Transverse colon (tissue), 4 donors: ENCODE results near the gene IPO4. TPM values are rescaled to one million over a fixed set of nuclear protein-coding genes. Genes with fewer than 3 reads are reported as not detected.

ENCODE experiments used
- DNase-seq: peaks from one replicate; pipeline ENCODE4 v3.0.0-alpha.2; 2019
- H3K27ac ChIP-seq, 4 donors: fragments of 200-600 bp; sonication (generic); 2 replicates each; pipeline ENCODE4 v1.5.1; 2016 to 2018; ENCODE audit warnings: inconsistent platforms in 4 of 4
- H3K27me3 ChIP-seq: fragments of 200-600 bp; sonication (generic); 2 replicates; pipeline ENCODE4 v1.5.1; 2017; ENCODE audit warnings: inconsistent platforms
- H3K36me3 ChIP-seq, 4 donors: fragments of 200-600 bp; sonication (generic); 2 replicates each; pipeline ENCODE4 v1.5.1; 2017 to 2019; ENCODE audit warnings: inconsistent platforms in 4 of 4
- H3K4me1 ChIP-seq, 4 donors: fragments of 200-600 bp; sonication (generic); 2 replicates each; pipeline ENCODE4 v1.5.1; 2017 to 2020; ENCODE audit warnings: inconsistent platforms in 4 of 4
- H3K4me3 ChIP-seq, 4 donors: fragments of 200-600 bp; sonication (generic); 1 replicate in 1 of 4; 2 replicates in 3 of 4; pipeline versions ENCODE4 v1.5.1 to v1.6.1; 2017 to 2019; ENCODE audit warnings: inconsistent platforms in 4 of 4
- H3K9me3 ChIP-seq, 2 donors: fragments of 200-600 bp; sonication (generic); 2 replicates each; pipeline ENCODE4 v1.5.1; 2017 to 2019; ENCODE audit warnings: inconsistent platforms in 2 of 2
- CTCF ChIP-seq, 5 experiments: fragments of 200-600 bp in 3 of 5; fragments of 450-650 bp in 2 of 5; sonication (generic) in 3 of 5; IDR thresholded peaks; 1 replicate in 2 of 5; 2 replicates in 3 of 5; pipeline ENCODE4 v1.5.1; 2016 to 2017; ENCODE audit warnings: antibody characterized with exemption in 5 of 5, inconsistent platforms in 3 of 5, mild to moderate bottlenecking in 2 of 5, moderate library complexity in 1 of 5
- EP300 ChIP-seq: sonication (generic); formaldehyde crosslinking; IDR thresholded peaks from one replicate; pipeline ENCODE4 v1.6.1; 2017; ENCODE audit warnings: antibody characterized with exemption, low read depth
- POLR2A ChIP-seq: fragments of 450-650 bp; IDR thresholded peaks from one replicate; pipeline ENCODE4 v1.6.1; 2016; ENCODE audit warnings: antibody characterized with exemption, mild to moderate bottlenecking, moderate library complexity
- POLR2AphosphoS5 ChIP-seq, 3 donors: sonication (generic); formaldehyde crosslinking; IDR thresholded peaks; one replicate each; pipeline ENCODE4 v1.6.1; 2016; ENCODE audit warnings: antibody characterized with exemption in 3 of 3
- WGBS, 2 donors: methylation state at CpG; one replicate each; pipeline ENCODE4 v1.1.5; 2018; ENCODE audit warnings: low coverage in 1 of 2; 5-methylcytosine and 5-hydroxymethylcytosine counted together
- in situ Hi-C, 4 donors: fragments of 200-750 bp; cut with MboI; loops; one replicate each; pipeline versions ENCODE4 v1.15.0 to v1.15.1; 2017; ENCODE audit warnings: low sequenced_read_pairs in 3 of 4, low pct_ligation_motif_present in 1 of 4, low pct_unique_long_range_greater_than_20kb in 1 of 4
- intact Hi-C: fragments of 100-400 bp; cut with DNase I; formaldehyde crosslinking; loops from one replicate; pipeline ENCODE4 v1.15.1; 2023; ENCODE audit warnings: low total_unique reads
- total RNA-seq, 4 donors: library from RNA; depleted of rRNA; stranded (reverse); fragments of >200 nt; gene quantifications; one replicate each; pipeline ENCODE4 v1.1.0, GENCODE V29; 2016

IPO4 gene
- total RNA-seq, 4 donors from 2014 or later, result 10.0 to 60.5 (median 37.3) TPM

DNA sequence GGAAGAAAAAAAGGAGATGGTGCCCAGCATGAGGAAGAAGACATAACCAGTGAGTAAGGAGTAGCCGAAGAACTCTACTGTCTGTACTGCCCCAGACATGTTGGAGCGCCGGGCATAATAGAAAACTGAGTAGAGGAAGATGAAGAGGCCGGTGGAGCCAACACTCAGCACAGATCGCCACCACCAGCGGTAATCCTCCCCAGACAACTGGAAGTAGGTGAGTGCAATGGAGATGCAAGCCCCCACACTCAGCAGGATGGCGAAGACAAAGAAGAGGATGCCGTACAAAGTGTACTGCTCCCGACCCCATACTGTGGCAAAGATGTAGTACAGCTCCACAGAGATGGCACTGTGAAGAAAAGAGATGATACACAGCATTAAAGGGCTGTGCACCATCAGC lies 844 bp upstream of the IPO4 start:
- peaks cover 14 to 25% (median 16%) of the 10 kb centered on the region in 4 donors for H3K4me1 ChIP-seq
- TF ChIP-seq POLR2A, result no peak
- no peak for TF ChIP-seq EP300
- no peak for TF ChIP-seq CTCF (IDR thresholded peaks at IDR 0.05)
- TF ChIP-seq POLR2AphosphoS5 (IDR thresholded peaks at IDR 0.05), result no peak
- intact Hi-C loops (no loop called here), in situ Hi-C loops (no loop called here)
- H3K36me3 ChIP-seq, result peaks cover 0 to 3% (median 0%) of the 10 kb centered on the region in 4 donors
- peak overlapping the region; percentile 74 to 93 (median 82) for H3K27ac ChIP-seq
- no peak overlapping the region for H3K4me3 ChIP-seq
- no peaks in the 10 kb centered on the region for H3K27me3 ChIP-seq
- no peaks in the 10 kb centered on the region for H3K9me3 ChIP-seq
- DNase-seq, result no peak
- WGBS, 2 donors, result 94% methylated on average over 7 to 9 of the region's 9 CpGs

DNA sequence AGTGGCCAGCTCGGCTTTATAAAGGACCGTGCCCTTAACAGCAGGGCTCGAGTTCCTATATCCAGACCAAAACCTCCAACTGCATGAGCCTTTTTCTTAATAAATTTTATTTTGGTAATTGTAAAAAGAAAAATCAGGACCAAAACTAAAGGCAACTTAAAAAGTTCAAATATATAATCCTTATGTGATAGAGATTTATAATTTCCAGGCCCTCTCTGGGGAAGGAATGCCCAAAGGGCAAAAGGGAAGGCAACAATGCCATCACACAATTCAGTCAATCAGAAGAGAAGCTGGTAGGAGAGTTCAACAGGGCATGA lies 401 bp upstream of the IPO4 start:
- Histone ChIP-seq H3K9me3 (no peaks in the 10 kb centered on the region), H3K27ac (peak overlapping the region; percentile 74 to 93 (median 82)), H3K36me3 (peaks cover 0 to 7% (median 0%) of the 10 kb centered on the region in 4 donors), H3K4me1 (peaks cover 12 to 21% (median 12%) of the 10 kb centered on the region in 4 donors), H3K4me3 (peak overlapping the region in 2 of 4 donors; percentile 67 to 76), H3K27me3 (no peaks in the 10 kb centered on the region)
- intact Hi-C loops, result no loop called here
- WGBS, 2 donors, result 0 to 2% methylated on average over 3 of the region's 3 CpGs
- TF ChIP-seq EP300 (no peak), CTCF (IDR thresholded peaks at IDR 0.05) (no peak), POLR2A (no peak), POLR2AphosphoS5 (IDR thresholded peaks at IDR 0.05) (no peak)
- no peak for DNase-seq
- in situ Hi-C loops, result no loop called here

DNA sequence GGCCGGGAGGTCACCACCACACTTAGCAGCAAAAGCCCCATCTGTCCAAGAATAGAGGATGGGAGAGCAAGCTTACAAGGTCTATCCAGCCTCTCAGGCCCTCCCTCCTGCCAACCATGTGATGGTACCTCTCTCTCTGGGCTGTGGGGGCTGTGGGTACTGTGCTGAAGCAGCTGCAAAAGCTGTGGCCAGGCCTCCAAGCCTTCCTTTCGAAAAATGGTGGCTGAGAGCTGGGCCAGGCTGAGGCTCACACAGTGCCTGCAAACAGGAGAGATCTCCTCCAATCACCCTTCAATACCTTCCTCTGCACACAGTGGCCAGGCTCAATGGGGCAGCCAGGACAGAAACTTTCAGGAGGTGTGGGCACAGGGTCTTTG lies 1.1 kb downstream of the IPO4 start:
- Histone ChIP-seq H3K27ac (peak overlapping the region in 1 of 4 donors; percentile 74), H3K4me3 (no peak overlapping the region), H3K27me3 (no peaks in the 10 kb centered on the region), H3K36me3 (peaks cover 0 to 15% (median 0%) of the 10 kb centered on the region in 4 donors), H3K4me1 (peaks cover 12 to 20% (median 12%) of the 10 kb centered on the region in 4 donors), H3K9me3 (no peaks in the 10 kb centered on the region)
- intact Hi-C loops, result no loop called here
- in situ Hi-C loops, result no loop called here
- WGBS, 2 donors, result 70% methylated on average over 2 of the region's 2 CpGs; no CpG with 5 or more reads in 1 of the 2 donors
- DNase-seq, result no peak
- TF ChIP-seq EP300 (no peak), POLR2AphosphoS5 (IDR thresholded peaks at IDR 0.05) (no peak), POLR2A (no peak), CTCF (IDR thresholded peaks at IDR 0.05) (no peak)

DNA sequence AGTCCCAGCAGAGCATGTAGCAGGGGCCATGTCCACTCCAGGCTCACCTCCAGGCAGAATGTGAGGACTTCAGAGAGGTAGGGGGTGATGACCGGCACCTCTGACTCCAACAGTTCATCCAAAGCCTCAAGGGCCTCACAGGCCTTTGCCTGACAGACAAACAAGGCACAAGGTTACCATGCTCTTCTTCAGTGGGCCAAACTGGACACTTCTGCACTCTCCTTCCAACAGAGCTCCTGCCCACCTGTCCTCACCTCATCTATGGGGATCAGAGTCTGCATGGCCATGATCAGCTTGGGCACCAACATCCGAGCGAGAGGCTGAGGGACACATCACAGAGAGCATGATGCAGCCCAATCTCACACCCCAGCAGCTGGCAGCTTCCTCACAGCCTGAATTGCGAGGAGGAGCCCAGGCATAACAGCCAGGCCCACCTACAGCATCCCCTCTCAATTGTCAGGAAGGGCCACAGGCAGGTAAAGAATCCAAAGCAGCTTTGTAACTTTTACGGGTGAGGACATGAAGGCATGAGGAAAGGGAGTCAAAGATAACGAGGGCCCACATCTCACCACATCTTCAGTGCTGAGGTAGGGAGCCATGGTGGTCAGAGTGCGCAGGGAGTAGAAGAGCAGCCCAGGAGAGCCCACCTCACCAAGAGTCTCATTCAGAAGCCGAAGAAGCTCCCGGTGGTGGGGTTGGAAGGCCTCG lies 1.6 kb downstream of the IPO4 start:
- no peak for DNase-seq
- 89% methylated on average over 5 to 10 of the region's 10 CpGs for WGBS, 2 donors
- intact Hi-C loops, result no loop called here
- no peaks in the 10 kb centered on the region for H3K27me3 ChIP-seq
- no peaks in the 10 kb centered on the region for H3K9me3 ChIP-seq
- H3K27ac ChIP-seq, result no peak overlapping the region
- in situ Hi-C loops, result no loop called here
- peaks cover 0 to 15% (median 0%) of the 10 kb centered on the region in 4 donors for H3K36me3 ChIP-seq
- H3K4me1 ChIP-seq, result peaks cover 12 to 20% (median 12%) of the 10 kb centered on the region in 4 donors
- TF ChIP-seq CTCF (IDR thresholded peaks at IDR 0.05) (no peak), EP300 (no peak), POLR2A (no peak), POLR2AphosphoS5 (IDR thresholded peaks at IDR 0.05) (no peak)
- H3K4me3 ChIP-seq, result no peak overlapping the region
